GM18502 (cell line): ENCODE results near the gene DCTN5.

ENCODE experiments used
- ATAC-seq: cut with Tn5 transposase; IDR thresholded peaks from one replicate; pipeline ENCODE4 v1.9.1; 2021; ENCODE audit warnings: mild to moderate bottlenecking; ENCODE audit not compliant: unreplicated experiment, poor library complexity

DCTN5 gene

DNA sequence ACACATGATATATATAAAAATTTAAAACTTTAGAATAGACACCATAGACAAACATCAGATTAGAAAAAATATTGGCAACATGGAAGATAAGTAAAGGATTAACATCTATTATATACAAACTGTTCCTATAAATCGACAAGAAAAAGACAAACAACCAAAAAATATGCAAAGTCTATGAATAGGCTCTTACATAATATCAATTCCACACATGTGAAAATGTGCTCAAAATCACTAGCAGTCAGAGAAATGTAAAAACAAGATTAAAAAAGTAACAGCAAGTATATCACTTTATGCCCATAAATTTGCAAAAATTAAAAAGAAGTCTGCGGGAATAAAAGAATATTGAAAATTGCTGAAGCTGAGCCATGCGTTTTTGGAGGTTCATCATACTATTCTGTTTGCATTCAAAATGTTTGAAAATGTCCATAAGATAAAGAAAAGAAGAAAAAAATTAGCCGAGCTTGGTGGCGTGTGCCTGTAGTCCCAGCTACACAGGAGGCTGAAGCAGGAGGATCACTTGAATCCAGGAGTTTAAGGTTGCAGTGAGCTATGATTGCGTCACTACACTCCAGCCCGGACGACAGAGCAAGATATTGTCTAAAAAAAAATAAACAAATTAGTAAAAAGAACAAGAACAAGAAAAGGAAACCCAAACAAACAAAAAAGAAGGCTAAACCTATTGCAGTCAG lies 83.0 kb downstream of the DCTN5 start:
- ATAC-seq, result no peak

DNA sequence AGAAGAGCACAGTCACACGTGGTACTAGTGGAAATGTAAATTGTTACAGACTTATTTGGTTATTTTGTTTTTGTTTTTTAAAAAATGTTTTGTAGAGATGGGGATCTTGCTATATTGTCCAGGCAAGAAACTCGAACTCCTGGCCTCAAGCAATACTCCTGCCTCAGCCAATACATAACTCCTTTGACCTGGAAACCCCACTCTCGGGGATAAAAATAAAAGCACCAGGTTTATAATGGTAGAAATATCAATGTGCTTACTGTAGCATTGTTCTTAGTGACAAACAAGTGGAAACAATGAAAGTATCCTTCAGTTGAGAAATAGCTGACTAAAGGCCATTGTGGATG lies 83.5 kb downstream of the DCTN5 start:
- ATAC-seq, result no peak

DNA sequence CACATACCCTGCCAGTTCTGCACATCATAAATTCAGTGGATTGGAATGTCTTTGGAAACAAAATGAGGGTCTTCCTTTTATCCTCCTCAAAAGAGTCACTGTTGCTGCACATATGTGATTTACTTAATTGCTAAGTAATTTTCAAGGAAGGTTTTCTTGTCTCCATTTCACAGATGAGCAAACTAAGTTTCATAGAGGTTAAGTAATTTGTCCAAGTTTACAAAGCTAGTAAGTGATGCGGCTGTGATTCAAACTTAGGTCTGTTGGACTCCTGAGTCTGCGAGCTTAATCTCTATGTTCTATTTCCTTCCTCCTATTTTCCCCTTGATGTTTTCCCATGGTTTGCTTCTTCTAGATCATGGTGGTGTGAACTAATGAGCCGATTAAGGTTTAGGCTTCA lies 85.4 kb downstream of the DCTN5 start:
- ATAC-seq, result no peak
